Hindlimb muscle (tissue), 1 donor: ENCODE results near the gene PHF21B. TPM values are rescaled to one million over a fixed set of nuclear protein-coding genes. Genes with fewer than 3 reads are reported as not detected.
"Not testable (repeated sequence)": the region's sequence is repeated elsewhere in the genome, so short reads cannot be mapped to it uniquely, and the experiment has no call there.

Experiments
- DNase-seq: peaks from one replicate; pipeline ENCODE4 v3.0.0-alpha.2; 2013
- polyA plus RNA-seq: library from polyadenylated mRNA; unstranded; fragments of 120-200 nt; gene quantifications from one replicate; pipeline ENCODE4 v1.2.1, GENCODE V29; 2013; ENCODE audit not compliant: insufficient read length

Gene PHF21B
- polyA plus RNA-seq, 1 donor, result 0.28 TPM

GRCh38 chr22:44917372-44918165, 92.2 kb downstream of the PHF21B start:
- no peak for DNase-seq

DNA sequence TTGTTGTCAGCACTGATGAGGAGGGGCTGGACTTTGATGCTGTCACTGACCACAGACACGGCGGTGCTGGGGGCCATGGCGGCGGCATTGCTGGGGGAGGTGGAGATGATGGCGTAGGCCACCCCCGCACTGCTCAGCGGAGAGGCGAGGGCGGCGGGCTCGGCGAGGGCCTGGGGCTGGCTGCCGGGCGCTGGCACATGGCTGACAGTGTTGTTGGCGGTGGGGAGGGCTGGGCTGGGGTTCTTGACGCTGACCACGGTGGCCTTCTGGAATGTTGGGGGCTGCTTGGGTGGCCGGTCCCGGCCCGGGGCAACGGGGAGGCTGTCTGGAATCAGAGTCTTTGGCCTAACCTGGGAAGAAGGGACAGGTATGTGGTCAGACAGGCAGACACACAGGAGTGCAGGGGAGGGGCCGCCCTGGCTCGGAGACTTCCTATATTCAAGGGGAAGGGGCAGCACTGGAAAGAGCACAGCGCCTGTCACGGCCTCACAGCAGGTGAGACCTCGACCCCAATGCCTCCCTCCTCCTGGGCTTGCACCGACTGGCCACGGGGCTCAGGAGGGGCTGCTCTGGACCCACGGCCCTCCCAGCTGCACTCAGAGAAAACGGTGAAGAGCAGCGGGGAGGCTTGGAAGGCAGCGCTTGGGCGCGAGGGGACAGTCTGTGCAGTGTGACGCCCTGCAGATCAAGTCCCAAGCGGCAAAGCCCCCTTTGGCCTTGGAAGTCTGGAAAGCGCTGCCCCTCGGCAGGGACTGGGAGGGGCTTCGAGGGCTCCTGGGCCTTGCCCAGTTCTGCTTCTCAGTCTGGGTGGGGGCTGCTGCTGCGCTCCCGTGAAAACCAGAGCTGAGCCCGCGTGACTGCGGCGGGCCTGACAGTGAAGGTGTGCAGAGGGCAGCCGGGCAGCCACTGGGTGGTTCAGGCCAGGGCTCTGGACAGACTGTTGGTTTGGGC, 93.2 kb downstream of the PHF21B start:
- DNase-seq, result no peak

- no peak for DNase-seq
Observed at GRCh38 chr22:44915441-44915840, 94.4 kb downstream of the PHF21B start.

DNA sequence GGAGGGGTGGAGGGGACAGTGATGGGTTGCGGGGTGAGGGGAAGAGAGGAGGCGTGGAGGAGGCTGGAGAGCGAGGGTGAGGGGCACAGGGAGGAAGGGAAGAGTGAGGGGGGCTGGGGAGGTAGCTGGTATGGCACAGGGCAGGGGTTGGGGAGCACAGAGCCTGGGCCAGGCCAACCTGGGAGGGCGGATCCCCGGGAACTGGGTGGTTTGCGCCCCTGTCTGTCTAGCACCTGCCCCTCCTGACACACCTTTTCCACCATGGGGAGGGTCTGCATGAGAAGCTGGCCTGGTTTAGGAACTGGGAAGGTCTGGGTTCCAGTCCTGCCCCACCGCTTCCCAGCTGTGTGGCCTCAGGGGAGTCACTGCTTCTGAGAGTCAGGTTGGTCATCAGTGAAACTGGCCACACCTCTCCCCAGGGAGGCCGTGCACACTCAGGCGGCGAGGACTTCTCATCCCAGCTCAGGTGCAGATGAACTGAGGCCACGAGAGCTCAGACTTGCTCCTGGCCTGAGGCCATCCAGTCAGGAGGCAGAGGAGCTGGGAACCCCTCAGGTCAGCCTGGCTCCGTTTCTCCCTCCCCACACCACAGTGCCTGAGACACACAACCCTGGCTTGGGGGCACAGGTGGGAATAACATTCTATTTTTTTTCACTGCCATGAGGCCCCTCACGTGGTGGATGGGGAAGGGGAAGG, 95.6 kb downstream of the PHF21B start:
- DNase-seq, result no peak

DNA sequence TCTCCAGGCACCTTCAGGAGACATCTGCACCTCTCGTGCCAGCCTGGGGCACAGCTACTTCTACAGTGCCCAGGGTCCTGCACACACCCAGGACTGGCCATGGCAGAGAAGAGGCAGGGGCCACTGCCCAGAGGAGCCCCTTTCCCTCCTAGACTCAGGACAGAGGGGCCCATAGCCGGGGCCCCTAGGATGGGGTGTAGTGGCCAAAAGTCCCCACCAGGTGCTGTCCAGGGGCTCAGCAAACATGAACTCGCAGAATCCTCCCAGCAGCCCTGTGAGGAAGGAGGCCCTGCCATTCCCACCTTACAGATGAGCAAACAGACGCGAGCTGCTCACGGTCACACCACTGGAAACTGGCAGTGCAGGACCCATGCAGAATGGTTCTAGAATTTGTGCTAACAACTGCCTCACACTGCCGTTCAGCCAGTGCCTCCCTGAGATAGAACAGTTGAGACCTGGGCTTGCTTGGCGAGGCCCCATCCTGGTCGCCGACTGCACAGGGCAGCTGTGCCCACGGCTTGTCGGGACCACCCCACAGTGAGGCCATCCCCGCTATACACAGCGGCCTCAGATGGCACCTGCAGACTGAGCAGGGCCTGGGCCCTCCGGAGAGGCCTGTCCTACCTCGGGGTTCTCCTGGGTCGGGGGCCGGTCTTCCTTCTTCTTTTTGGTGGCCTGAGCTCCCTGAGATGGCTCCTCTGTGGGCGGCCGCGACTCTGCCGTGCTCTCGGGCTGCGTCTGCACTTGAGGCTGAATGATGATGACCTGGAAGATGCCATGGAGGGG, 96.4 kb downstream of the PHF21B start:
- DNase-seq, result no peak

DNA sequence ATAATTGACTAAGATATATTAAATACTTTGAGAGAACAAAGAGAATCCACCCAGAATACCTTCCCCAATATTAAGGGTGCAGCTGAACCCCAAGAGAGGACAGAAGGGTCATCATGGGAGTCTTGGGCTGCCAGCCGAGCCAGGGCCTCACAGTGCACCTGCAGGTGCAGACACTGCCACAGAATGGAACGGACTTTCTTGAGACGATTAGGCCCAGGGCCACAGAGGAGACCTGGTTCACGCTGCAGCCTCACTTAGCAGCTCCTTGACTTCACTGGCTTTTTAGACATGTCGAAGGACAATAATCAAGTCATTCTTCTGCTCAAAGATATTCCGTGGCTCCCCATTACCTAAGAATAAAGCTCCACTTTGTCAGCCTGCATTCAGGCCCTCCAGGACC, 100.6 kb downstream of the PHF21B start:
- DNase-seq, result no peak

GRCh38 chr22:44907765-44908737, 101.8 kb downstream of the PHF21B start:
- DNase-seq, result no peak

GRCh38 chr22:44906999-44907644, 102.7 kb downstream of the PHF21B start:
- DNase-seq, result no peak

- no peak for DNase-seq
Observed at GRCh38 chr22:44906248-44906936, 103.4 kb downstream of the PHF21B start.

- DNase-seq, result not testable (repeated sequence)
Observed at GRCh38 chr22:44904492-44905152, 105.2 kb downstream of the PHF21B start.

GRCh38 chr22:44903164-44903563, 106.6 kb downstream of the PHF21B start:
- DNase-seq, result not testable (repeated sequence)

- no peak for DNase-seq
Observed at GRCh38 chr22:44901301-44901700, 108.5 kb downstream of the PHF21B start.

GRCh38 chr22:44898236-44898635, 111.6 kb downstream of the PHF21B start:
- no peak for DNase-seq

- DNase-seq, result no peak
Observed at GRCh38 chr22:44895296-44896055, 114.3 kb downstream of the PHF21B start.

DNA sequence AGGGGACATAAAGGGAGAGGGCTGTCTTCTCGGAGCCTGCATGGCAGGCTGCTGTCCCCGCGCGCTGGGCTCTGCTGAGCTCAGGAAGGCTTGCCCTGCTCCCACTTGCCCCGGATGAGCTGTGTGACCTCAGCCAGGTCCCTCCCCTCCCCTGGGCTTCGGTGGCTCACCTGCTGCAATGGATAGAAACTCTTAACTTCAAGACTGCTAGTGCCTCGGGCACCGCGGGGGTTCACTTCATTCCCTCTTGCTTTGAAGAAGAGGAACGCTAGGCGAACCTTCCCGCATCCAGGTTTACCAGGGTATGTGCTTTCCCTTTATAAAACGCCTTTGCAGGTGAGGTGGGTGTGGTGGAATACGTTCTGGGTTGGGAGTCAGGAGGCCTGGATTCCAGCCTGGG, 115.0 kb downstream of the PHF21B start:
- no peak for DNase-seq

DNA sequence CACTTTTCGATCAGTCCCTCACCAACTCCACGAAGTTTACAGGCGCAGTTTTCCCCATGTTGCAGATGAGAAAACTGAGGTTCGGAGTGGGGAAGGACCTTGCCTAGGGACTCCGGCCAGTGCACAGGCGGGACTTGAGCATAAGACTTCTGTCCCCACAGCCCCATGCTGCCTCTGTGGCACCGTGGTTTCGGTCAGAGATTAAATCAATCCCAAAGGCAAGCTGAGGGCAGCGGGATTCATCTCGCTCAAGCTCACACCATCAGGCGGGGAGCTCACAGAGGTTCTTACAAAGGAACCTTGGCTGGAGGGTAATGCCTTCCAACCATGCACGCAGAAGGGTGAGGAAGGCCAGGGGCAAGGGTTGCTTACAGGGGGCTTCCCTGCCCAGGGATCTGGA, 115.5 kb downstream of the PHF21B start:
- DNase-seq, result no peak

DNA sequence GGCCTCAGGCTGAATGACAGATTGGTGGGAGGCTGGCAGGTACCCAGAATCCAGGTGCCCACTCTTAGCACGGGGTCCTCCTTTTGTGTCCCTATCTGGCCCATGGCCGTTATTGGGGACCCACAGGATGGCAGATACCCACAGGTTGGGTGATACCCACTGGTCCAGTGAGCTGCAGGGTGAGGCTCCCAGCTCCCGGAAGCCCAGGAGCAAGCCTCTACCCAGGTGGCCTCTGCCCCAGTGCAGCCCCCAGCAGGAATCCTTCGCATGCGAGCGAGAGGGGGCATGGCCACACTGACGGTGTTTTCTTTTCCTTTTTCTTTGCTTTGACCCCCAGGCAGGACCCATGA, 116.1 kb downstream of the PHF21B start:
- no peak for DNase-seq
